Measurements from ENCODE around the gene CHRD. TPM values are rescaled to one million over a fixed set of nuclear protein-coding genes. Genes with fewer than 3 reads are reported as not detected.

The CHRD gene
- total and polyA plus RNA-seq, 8 donors, result 5.2 to 27.2 (median 7.0) TPM

DNA sequence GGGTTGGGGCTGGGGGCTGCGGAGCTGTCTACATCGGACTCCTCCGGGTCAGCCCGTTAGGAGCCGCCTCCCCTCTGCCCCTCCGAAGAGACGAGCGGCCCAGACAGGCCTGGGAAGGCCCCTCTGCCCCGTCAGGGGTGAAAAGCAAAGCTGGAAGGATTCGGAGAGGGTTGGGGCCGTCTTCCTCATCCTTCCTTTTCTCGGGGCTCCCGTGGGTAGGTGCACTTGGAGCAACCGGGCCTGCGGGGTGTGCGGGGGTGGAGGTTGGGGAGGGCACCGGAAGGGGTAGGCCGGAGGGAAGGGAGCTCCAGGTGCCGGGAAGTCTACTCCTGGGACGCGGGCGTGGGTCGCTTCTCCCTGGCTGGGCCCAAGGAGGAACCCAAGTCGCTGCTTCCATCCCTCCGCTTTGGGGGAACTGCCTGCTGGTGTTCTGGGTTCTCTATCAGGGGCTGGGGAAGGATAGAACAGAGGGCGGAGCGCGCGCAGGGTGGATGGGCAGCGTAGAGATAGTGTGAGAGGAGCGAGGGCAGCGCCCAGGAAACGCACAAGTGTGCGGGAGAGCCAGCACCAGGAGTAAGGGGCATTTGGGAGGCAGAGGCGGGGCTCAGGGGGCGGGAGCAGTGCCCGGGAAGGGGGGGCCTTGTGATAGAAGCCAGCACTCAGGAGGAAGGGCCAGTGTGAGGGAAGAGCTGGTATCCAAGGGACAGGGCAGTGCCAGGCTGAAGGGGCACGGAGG lies 17.8 kb upstream of the CHRD start:
- WGBS, 5 donors, result 0% methylated on average over 36 to 38 of the region's 38 CpGs
- H3K36me3 ChIP-seq, result peaks cover 6 to 35% (median 31%) of the 10 kb centered on the region in 4 donors
- no peaks in the 10 kb centered on the region for H3K9me3 ChIP-seq
- H3K27ac ChIP-seq, result peak overlapping the region; percentile 97 to 100 (median 99)
- peaks cover 22 to 61% (median 43%) of the 10 kb centered on the region in 4 donors for H3K4me1 ChIP-seq
- H3K4me3 ChIP-seq, result peak overlapping the region; percentile 83 to 95 (median 86)
- peak in 1 of 2 donors; percentile 66 for DNase-seq
- TF ChIP-seq POLR2AphosphoS5 (IDR thresholded peaks at IDR 0.05), result peak in 2 of 3 donors; percentile 8 to 31
- TF ChIP-seq, protein P1, sequence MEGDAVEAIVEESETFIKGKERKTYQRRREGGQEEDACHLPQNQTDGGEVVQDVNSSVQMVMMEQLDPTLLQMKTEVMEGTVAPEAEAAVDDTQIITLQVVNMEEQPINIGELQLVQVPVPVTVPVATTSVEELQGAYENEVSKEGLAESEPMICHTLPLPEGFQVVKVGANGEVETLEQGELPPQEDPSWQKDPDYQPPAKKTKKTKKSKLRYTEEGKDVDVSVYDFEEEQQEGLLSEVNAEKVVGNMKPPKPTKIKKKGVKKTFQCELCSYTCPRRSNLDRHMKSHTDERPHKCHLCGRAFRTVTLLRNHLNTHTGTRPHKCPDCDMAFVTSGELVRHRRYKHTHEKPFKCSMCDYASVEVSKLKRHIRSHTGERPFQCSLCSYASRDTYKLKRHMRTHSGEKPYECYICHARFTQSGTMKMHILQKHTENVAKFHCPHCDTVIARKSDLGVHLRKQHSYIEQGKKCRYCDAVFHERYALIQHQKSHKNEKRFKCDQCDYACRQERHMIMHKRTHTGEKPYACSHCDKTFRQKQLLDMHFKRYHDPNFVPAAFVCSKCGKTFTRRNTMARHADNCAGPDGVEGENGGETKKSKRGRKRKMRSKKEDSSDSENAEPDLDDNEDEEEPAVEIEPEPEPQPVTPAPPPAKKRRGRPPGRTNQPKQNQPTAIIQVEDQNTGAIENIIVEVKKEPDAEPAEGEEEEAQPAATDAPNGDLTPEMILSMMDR (IDR thresholded peaks at IDR 0.05), result no peak
- no peaks in the 10 kb centered on the region for H3K27me3 ChIP-seq
- intact Hi-C loops (cut with DNase I; ENCODE audit: low total_unique reads), result no loop called here

DNA sequence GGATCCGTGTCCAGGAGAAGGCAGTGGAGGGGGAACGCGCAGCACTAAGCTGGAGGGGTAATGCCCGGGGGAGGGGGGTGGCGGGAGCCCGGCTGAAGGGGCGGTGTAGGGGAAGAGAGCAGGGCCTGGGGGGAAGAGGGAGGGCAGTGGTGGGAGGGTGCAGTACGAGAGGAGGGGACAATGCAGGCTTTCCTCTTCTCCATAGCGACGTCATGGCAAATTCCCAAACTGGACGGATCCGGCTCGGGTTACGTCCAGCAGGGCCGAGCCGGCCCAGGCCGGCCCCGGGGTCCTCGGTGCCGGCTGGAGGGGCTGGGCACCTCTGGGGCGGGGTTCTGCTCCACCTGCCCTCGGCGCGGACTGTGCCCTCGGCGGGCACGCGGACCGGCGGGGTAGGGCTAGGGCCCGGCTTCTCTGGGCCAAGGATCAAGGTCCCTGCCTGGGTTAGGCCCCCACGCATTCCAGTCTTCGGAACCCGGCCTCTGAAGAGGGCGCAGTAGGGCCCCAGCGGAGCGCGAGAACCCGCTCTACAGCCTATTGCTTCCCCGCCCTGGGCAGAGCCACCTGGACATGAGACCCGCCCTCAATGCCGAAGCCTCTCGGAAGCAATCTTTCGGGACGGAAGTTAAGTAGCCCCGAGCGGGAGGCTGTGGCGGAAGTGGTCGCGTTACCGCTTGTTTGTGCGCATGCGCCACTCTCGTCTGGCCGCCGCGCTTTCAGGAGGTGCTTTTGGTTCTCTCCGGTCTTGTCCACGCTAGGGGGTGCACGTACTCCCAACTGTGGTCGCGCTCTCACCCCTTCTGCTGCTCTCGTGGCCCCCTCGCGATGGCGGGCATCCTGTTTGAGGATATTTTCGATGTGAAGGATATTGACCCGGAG lies 16.9 kb upstream of the CHRD start:
- intact Hi-C loops (cut with DNase I; ENCODE audit: low total_unique reads), result no loop called here
- WGBS, 5 donors, result 0 to 1% (median 0%) methylated on average over 34 to 68 of the region's 68 CpGs
- no peaks in the 10 kb centered on the region for H3K9me3 ChIP-seq
- DNase-seq, result peak; percentile 98 to 99
- TF ChIP-seq, protein P1 (IDR thresholded peaks at IDR 0.05), result peak in 4 of 7 experiments; percentile 31 to 57 (median 44)
- TF ChIP-seq EP300 (IDR thresholded peaks at IDR 0.05), result no peak
- TF ChIP-seq POLR2A (IDR thresholded peaks at IDR 0.05), result peak in 1 of 4 donors; percentile 49
- TF ChIP-seq POLR2AphosphoS5 (IDR thresholded peaks at IDR 0.05), result peak; percentile 84 to 95 (median 90)
- peak overlapping the region; percentile 83 to 95 (median 86) for H3K4me3 ChIP-seq
- peaks cover 11 to 36% (median 31%) of the 10 kb centered on the region in 4 donors for H3K36me3 ChIP-seq
- peak overlapping the region; percentile 97 to 100 (median 99) for H3K27ac ChIP-seq
- H3K4me1 ChIP-seq, result peaks cover 22 to 65% (median 43%) of the 10 kb centered on the region in 4 donors
- H3K27me3 ChIP-seq, result no peaks in the 10 kb centered on the region

DNA sequence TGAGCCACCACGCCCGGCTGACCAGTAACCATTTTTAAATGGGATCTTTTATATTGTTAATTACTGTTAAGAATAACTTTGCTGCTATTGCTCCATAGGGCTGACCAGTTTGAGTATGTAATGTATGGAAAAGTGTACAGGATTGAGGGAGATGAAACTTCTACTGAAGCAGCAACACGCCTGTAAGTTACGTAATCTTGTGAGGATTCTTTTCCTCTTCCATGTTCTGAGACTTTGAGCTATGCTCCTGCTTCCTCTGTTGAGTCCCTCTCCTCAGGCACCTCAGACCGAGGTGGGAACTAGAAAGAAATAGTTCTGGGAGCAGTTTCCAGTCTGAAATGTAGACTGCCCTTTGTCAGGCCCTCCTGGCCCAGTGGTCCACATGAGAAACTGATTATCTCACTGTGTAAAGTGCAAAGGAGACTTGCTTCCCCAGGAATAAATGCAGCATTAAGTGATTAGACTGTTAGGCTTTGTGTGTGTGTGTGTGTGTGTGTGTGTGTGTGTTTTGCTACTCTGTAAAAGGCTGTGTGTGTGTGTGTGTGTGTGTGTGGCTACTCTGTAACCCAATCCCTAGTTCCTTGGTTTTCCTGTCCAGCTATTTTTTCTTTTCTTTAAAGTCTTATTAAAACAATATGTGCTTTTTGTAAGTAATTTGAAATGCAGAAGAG lies 13.1 kb upstream of the CHRD start:
- Histone ChIP-seq H3K27ac (peak overlapping the region in 4 of 5 donors; percentile 18 to 61 (median 49)), H3K27me3 (no peaks in the 10 kb centered on the region), H3K4me3 (no peak overlapping the region), H3K36me3 (peaks cover 18 to 60% (median 51%) of the 10 kb centered on the region in 4 donors), H3K4me1 (peaks cover 20 to 69% (median 50%) of the 10 kb centered on the region in 4 donors), H3K9me3 (no peaks in the 10 kb centered on the region)
- DNase-seq, result peak in 1 of 2 donors; percentile 82
- WGBS, 5 donors, result 47 to 78% (median 69%) methylated on average over 5 of the region's 5 CpGs
- TF ChIP-seq, protein P1 (IDR thresholded peaks at IDR 0.05), result no peak
- intact Hi-C loops (cut with DNase I; ENCODE audit: low total_unique reads), result no loop called here

DNA sequence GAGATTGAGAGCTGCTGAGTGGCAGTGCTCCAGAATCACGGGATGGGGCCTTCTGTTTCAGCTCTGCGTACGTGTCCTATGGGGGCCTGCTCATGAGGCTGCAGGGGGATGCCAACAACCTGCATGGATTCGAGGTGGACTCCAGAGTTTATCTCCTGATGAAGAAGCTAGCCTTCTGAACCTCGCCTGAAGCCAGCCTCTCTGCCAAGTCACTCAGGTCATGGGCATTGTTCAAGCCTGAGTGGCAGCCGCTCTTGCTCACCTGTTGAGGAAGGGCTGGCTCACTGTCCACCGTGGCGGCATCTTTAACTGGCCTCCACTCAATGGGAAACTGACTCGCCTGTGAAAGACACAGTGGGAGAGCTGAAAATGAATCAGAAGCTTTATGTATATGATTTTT lies 11.7 kb upstream of the CHRD start:
- Histone ChIP-seq H3K4me1 (peaks cover 20 to 71% (median 54%) of the 10 kb centered on the region in 4 donors), H3K4me3 (no peak overlapping the region), H3K9me3 (no peaks in the 10 kb centered on the region), H3K27me3 (no peaks in the 10 kb centered on the region), H3K27ac (no peak overlapping the region), H3K36me3 (peaks cover 18 to 60% (median 51%) of the 10 kb centered on the region in 4 donors)
- no peak for TF ChIP-seq POLR2AphosphoS5 (IDR thresholded peaks at IDR 0.05)
- TF ChIP-seq, protein P1 (IDR thresholded peaks at IDR 0.05), result no peak
- no peak for TF ChIP-seq POLR2A (IDR thresholded peaks at IDR 0.05)
- intact Hi-C loops (cut with DNase I; ENCODE audit: low total_unique reads), result no loop called here
- DNase-seq, result no peak
- WGBS, 5 donors, result 83 to 90% (median 85%) methylated on average over 9 of the region's 9 CpGs

Measured in stomach (tissue), 9 donors.